Measurements from ENCODE around the gene ANKRD13C.
"Not testable (repeated sequence)": the region's sequence is repeated elsewhere in the genome, so short reads cannot be mapped to it uniquely, and the experiment has no call there.

DNA sequence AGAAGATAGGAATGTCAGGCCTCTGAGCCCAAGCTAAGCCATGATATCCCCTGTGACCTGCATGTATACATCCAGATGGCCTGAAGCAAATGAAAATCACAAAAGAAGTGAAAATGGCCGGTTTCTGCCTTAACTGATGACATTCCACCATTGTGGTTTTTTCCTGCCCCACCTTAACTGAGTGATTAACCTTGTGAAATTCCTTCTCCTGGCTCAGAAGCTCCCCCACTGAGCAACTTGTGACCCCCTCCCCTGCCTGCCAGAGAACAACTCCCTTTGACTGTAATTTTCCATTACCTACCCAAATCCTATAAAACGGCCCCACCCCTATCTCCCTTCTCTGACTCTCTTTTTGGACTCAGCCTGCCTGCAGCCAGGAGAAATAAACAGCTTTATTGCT lies 19.1 kb upstream of the ANKRD13C start:
- TF ChIP-seq, protein P1, sequence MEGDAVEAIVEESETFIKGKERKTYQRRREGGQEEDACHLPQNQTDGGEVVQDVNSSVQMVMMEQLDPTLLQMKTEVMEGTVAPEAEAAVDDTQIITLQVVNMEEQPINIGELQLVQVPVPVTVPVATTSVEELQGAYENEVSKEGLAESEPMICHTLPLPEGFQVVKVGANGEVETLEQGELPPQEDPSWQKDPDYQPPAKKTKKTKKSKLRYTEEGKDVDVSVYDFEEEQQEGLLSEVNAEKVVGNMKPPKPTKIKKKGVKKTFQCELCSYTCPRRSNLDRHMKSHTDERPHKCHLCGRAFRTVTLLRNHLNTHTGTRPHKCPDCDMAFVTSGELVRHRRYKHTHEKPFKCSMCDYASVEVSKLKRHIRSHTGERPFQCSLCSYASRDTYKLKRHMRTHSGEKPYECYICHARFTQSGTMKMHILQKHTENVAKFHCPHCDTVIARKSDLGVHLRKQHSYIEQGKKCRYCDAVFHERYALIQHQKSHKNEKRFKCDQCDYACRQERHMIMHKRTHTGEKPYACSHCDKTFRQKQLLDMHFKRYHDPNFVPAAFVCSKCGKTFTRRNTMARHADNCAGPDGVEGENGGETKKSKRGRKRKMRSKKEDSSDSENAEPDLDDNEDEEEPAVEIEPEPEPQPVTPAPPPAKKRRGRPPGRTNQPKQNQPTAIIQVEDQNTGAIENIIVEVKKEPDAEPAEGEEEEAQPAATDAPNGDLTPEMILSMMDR (conservative IDR thresholded peaks at IDR 0.05 in 1 of 2, IDR thresholded peaks at IDR 0.05 in 1 of 2; ENCODE audit: low read depth in 1 of 2, low read length in 2 of 2), result not testable (repeated sequence)
- TF ChIP-seq EZH2 (IDR thresholded peaks at IDR 0.05; ENCODE audit: low read length, missing control alignments), result not testable (repeated sequence)

Measured in fibroblast of lung (primary cell).